ENCODE measurements around the gene LILRA1.

LILRA1 gene

GRCh38 chr19:54551950-54552912 is 41.2 kb upstream of the LILRA1 start:
- H3K14ac ChIP-seq (ENCODE audit: low read length): no peak overlapping the region
- no peak overlapping the region for H2BK120ac ChIP-seq (ENCODE audit: insufficient read depth, low read length, poor library complexity)
- H3K27me3 ChIP-seq (ENCODE audit: insufficient read depth, low read length): no peaks in the 10 kb centered on the region
- no peak overlapping the region for H2BK12ac ChIP-seq (ENCODE audit: low read length)
- H4K91ac ChIP-seq (ENCODE audit: low read depth, low read length): no peak overlapping the region
- H3K27ac ChIP-seq (ENCODE audit: low read depth, low read length): no peak overlapping the region
- no peak overlapping the region for H3K4me3 ChIP-seq (ENCODE audit: low read depth, low read length)
- H2BK5ac ChIP-seq (ENCODE audit: low read depth, low read length, poor library complexity): no peak overlapping the region
- H3K18ac ChIP-seq (ENCODE audit: low read length): no peak overlapping the region
- H3K9ac ChIP-seq (ENCODE audit: low read length): no peak overlapping the region
- no peaks in the 10 kb centered on the region for H3K79me1 ChIP-seq (ENCODE audit: low read length)
- no peak overlapping the region for H3K4me2 ChIP-seq (ENCODE audit: low read length)
- peaks cover 33% of the 10 kb centered on the region for H3K9me3 ChIP-seq (ENCODE audit: insufficient read depth, low read depth, low read length)
- H3K79me2 ChIP-seq (ENCODE audit: control insufficient read depth, insufficient read depth, low read length, poor library complexity): no peaks in the 10 kb centered on the region
- H2AFZ ChIP-seq (ENCODE audit: insufficient read depth, low read length, poor library complexity): no peak overlapping the region
- no peaks in the 10 kb centered on the region for H3K4me1 ChIP-seq (ENCODE audit: control insufficient read depth in 1 of 2, insufficient read depth in 2 of 2, low read length in 2 of 2)
- H2AK5ac ChIP-seq (ENCODE audit: low read length): no peak overlapping the region
- H3K23ac ChIP-seq (ENCODE audit: low read length): no peak overlapping the region
- H3K36me3 ChIP-seq (ENCODE audit: control insufficient read depth in 1 of 2, insufficient read depth in 2 of 2, low read length in 2 of 2): no peaks in the 10 kb centered on the region
- H3K4ac ChIP-seq (ENCODE audit: low read depth, low read length): no peak overlapping the region
- WGBS (ENCODE audit: extremely low coverage, insufficient coverage, insufficient read length): 100% methylated on average over 3 of the region's 22 CpGs
- no peak for DNase-seq
- no peak overlapping the region for H4K8ac ChIP-seq (ENCODE audit: low read depth, low read length)
- no peak overlapping the region for H4K12ac ChIP-seq (ENCODE audit: low read depth, low read length)

GRCh38 chr19:54552913-54553310 is 40.5 kb upstream of the LILRA1 start:
- no peak overlapping the region for H2BK5ac ChIP-seq (ENCODE audit: low read depth, low read length, poor library complexity)
- H3K79me1 ChIP-seq (ENCODE audit: low read length): no peaks in the 10 kb centered on the region
- no peaks in the 10 kb centered on the region for H3K79me2 ChIP-seq (ENCODE audit: control insufficient read depth, insufficient read depth, low read length, poor library complexity)
- no peak overlapping the region for H4K12ac ChIP-seq (ENCODE audit: low read depth, low read length)
- WGBS (ENCODE audit: extremely low coverage, insufficient coverage, insufficient read length): no CpG with 5 or more reads among the region's 15 CpGs
- H2AK5ac ChIP-seq (ENCODE audit: low read length): no peak overlapping the region
- no peak for DNase-seq
- no peaks in the 10 kb centered on the region for H3K27me3 ChIP-seq (ENCODE audit: insufficient read depth, low read length)
- no peaks in the 10 kb centered on the region for H3K4me1 ChIP-seq (ENCODE audit: control insufficient read depth in 1 of 2, insufficient read depth in 2 of 2, low read length in 2 of 2)
- H2BK12ac ChIP-seq (ENCODE audit: low read length): no peak overlapping the region
- no peak overlapping the region for H2AFZ ChIP-seq (ENCODE audit: insufficient read depth, low read length, poor library complexity)
- no peak overlapping the region for H3K4me2 ChIP-seq (ENCODE audit: low read length)
- H4K8ac ChIP-seq (ENCODE audit: low read depth, low read length): no peak overlapping the region
- no peaks in the 10 kb centered on the region for H3K36me3 ChIP-seq (ENCODE audit: control insufficient read depth in 1 of 2, insufficient read depth in 2 of 2, low read length in 2 of 2)
- H3K14ac ChIP-seq (ENCODE audit: low read length): no peak overlapping the region
- H3K23ac ChIP-seq (ENCODE audit: low read length): no peak overlapping the region
- H3K4ac ChIP-seq (ENCODE audit: low read depth, low read length): no peak overlapping the region
- no peak overlapping the region for H3K9ac ChIP-seq (ENCODE audit: low read length)
- no peak overlapping the region for H3K18ac ChIP-seq (ENCODE audit: low read length)
- no peak overlapping the region for H3K4me3 ChIP-seq (ENCODE audit: low read depth, low read length)
- no peak overlapping the region for H4K91ac ChIP-seq (ENCODE audit: low read depth, low read length)
- no peak overlapping the region for H2BK120ac ChIP-seq (ENCODE audit: insufficient read depth, low read length, poor library complexity)
- H3K9me3 ChIP-seq (ENCODE audit: insufficient read depth, low read depth, low read length): peaks cover 33% of the 10 kb centered on the region
- H3K27ac ChIP-seq (ENCODE audit: low read depth, low read length): no peak overlapping the region

- no peaks in the 10 kb centered on the region for H3K4me1 ChIP-seq (ENCODE audit: control insufficient read depth in 1 of 2, insufficient read depth in 2 of 2, low read length in 2 of 2)
- no peak overlapping the region for H4K8ac ChIP-seq (ENCODE audit: low read depth, low read length)
- H3K36me3 ChIP-seq (ENCODE audit: control insufficient read depth in 1 of 2, insufficient read depth in 2 of 2, low read length in 2 of 2): no peaks in the 10 kb centered on the region
- no peaks in the 10 kb centered on the region for H3K27me3 ChIP-seq (ENCODE audit: insufficient read depth, low read length)
- no peaks in the 10 kb centered on the region for H3K79me1 ChIP-seq (ENCODE audit: low read length)
- no peaks in the 10 kb centered on the region for H3K79me2 ChIP-seq (ENCODE audit: control insufficient read depth, insufficient read depth, low read length, poor library complexity)
- H3K18ac ChIP-seq (ENCODE audit: low read length): no peak overlapping the region
- no peak for DNase-seq
- H3K9ac ChIP-seq (ENCODE audit: low read length): no peak overlapping the region
- no peak overlapping the region for H4K12ac ChIP-seq (ENCODE audit: low read depth, low read length)
- no peak overlapping the region for H3K27ac ChIP-seq (ENCODE audit: low read depth, low read length)
- no CpG with 5 or more reads among the region's 10 CpGs for WGBS (ENCODE audit: extremely low coverage, insufficient coverage, insufficient read length)
- H2BK12ac ChIP-seq (ENCODE audit: low read length): no peak overlapping the region
- H2AK5ac ChIP-seq (ENCODE audit: low read length): no peak overlapping the region
- no peak overlapping the region for H2AFZ ChIP-seq (ENCODE audit: insufficient read depth, low read length, poor library complexity)
- H3K14ac ChIP-seq (ENCODE audit: low read length): no peak overlapping the region
- H3K4me3 ChIP-seq (ENCODE audit: low read depth, low read length): no peak overlapping the region
- no peak overlapping the region for H2BK120ac ChIP-seq (ENCODE audit: insufficient read depth, low read length, poor library complexity)
- H4K91ac ChIP-seq (ENCODE audit: low read depth, low read length): no peak overlapping the region
- no peak overlapping the region for H2BK5ac ChIP-seq (ENCODE audit: low read depth, low read length, poor library complexity)
- H3K23ac ChIP-seq (ENCODE audit: low read length): no peak overlapping the region
- H3K4me2 ChIP-seq (ENCODE audit: low read length): no peak overlapping the region
- peaks cover 33% of the 10 kb centered on the region for H3K9me3 ChIP-seq (ENCODE audit: insufficient read depth, low read depth, low read length)
- no peak overlapping the region for H3K4ac ChIP-seq (ENCODE audit: low read depth, low read length)
These were observed 39.4 kb upstream of the LILRA1 start for GRCh38 chr19:54554006-54554405.

GRCh38 chr19:54554896-54555295 is 38.5 kb upstream of the LILRA1 start:
- Histone ChIP-seq H3K4me2 (ENCODE audit: low read length) (no peak overlapping the region), H3K14ac (ENCODE audit: low read length) (no peak overlapping the region), H3K4me3 (ENCODE audit: low read depth, low read length) (no peak overlapping the region), H3K27me3 (ENCODE audit: insufficient read depth, low read length) (no peaks in the 10 kb centered on the region), H2BK120ac (ENCODE audit: insufficient read depth, low read length, poor library complexity) (no peak overlapping the region), H4K91ac (ENCODE audit: low read depth, low read length) (no peak overlapping the region), H3K23ac (ENCODE audit: low read length) (no peak overlapping the region), H4K8ac (ENCODE audit: low read depth, low read length) (no peak overlapping the region), H4K12ac (ENCODE audit: low read depth, low read length) (no peak overlapping the region), H3K79me2 (ENCODE audit: control insufficient read depth, insufficient read depth, low read length, poor library complexity) (no peaks in the 10 kb centered on the region), H2AFZ (ENCODE audit: insufficient read depth, low read length, poor library complexity) (no peak overlapping the region), H3K4ac (ENCODE audit: low read depth, low read length) (no peak overlapping the region), H3K18ac (ENCODE audit: low read length) (no peak overlapping the region), H2BK12ac (ENCODE audit: low read length) (no peak overlapping the region), H3K36me3 (ENCODE audit: control insufficient read depth in 1 of 2, insufficient read depth in 2 of 2, low read length in 2 of 2) (no peaks in the 10 kb centered on the region), H2BK5ac (ENCODE audit: low read depth, low read length, poor library complexity) (no peak overlapping the region), H3K27ac (ENCODE audit: low read depth, low read length) (no peak overlapping the region), H2AK5ac (ENCODE audit: low read length) (no peak overlapping the region), H3K4me1 (ENCODE audit: control insufficient read depth in 1 of 2, insufficient read depth in 2 of 2, low read length in 2 of 2) (no peaks in the 10 kb centered on the region), H3K9ac (ENCODE audit: low read length) (no peak overlapping the region), H3K9me3 (ENCODE audit: insufficient read depth, low read depth, low read length) (peaks cover 26% of the 10 kb centered on the region), H3K79me1 (ENCODE audit: low read length) (no peaks in the 10 kb centered on the region)
- 100% methylated on average over 3 of the region's 16 CpGs for WGBS (ENCODE audit: extremely low coverage, insufficient coverage, insufficient read length)
- DNase-seq: no peak

All from trophoblast cell (in vitro differentiated cells and primary cell).